GM12891 (cell line): ENCODE measurements around the gene IQSEC3.

Source experiments
- POLR2A ChIP-seq: IDR thresholded peaks from 2 replicates; pipeline ENCODE4 v1.6.1; 2011; ENCODE audit warnings: low read depth, low read length, control low read depth
- POLR2AphosphoS5 ChIP-seq: IDR thresholded peaks from 2 replicates; pipeline ENCODE4 v1.6.1; 2011; ENCODE audit warnings: low read depth, low read length, control low read depth
- SPI1 ChIP-seq: IDR thresholded peaks from 2 replicates; pipeline ENCODE4 v1.6.1; 2011; ENCODE audit warnings: low read depth, low read length, control low read depth
- TAF1 ChIP-seq: IDR thresholded peaks from 2 replicates; pipeline ENCODE4 v1.6.1; 2011; ENCODE audit warnings: low read depth, low read length, control low read depth

GRCh38 chr12:207804-208203 is 141.2 kb downstream of the IQSEC3 start:
- TF ChIP-seq POLR2A: no peak
- TF ChIP-seq POLR2AphosphoS5: no peak
- TF ChIP-seq TAF1: no peak
- TF ChIP-seq SPI1: no peak
